SU-DHL-6 (cell line): ENCODE data around the gene PCARE.

Source experiments
- H2AFZ ChIP-seq: fragments of 200-600 bp; sonication (generic); 2 replicates; pipeline ENCODE4 v1.6.1; 2014; ENCODE audit warnings: low read depth, mild to moderate bottlenecking, moderate library complexity, mixed read lengths, antibody characterized with exemption, low read length; ENCODE audit not compliant: severe bottlenecking
- H3F3A ChIP-seq: fragments of 200-600 bp; shearing (Covaris generic); 2 replicates; pipeline ENCODE4 v1.6.0; 2016; ENCODE audit warnings: antibody characterized with exemption, mild to moderate bottlenecking; ENCODE audit not compliant: insufficient read depth
- H3K27ac ChIP-seq: fragments of 200-600 bp; sonication (generic); 2 replicates; pipeline ENCODE4 v1.5.1; 2016; ENCODE audit warnings: low read depth, mild to moderate bottlenecking, low read length, moderate library complexity, mixed read lengths
- H3K27me3 ChIP-seq: fragments of 200-600 bp; sonication (generic), shearing (Covaris generic); 2 replicates; pipeline ENCODE4 v1.6.0; 2014; ENCODE audit warnings: mild to moderate bottlenecking, low read length
- H3K36me3 ChIP-seq: fragments of 200-600 bp; sonication (generic); 2 replicates; pipeline ENCODE4 v1.6.1; 2014; ENCODE audit warnings: mild to moderate bottlenecking, low read length, mixed read lengths
- H3K4me2 ChIP-seq: fragments of 300-600, 200-600 bp; shearing (Covaris generic), sonication (generic); 2 replicates; pipeline ENCODE4 v1.6.0; 2014; ENCODE audit warnings: low read length, low read depth, mild to moderate bottlenecking; ENCODE audit not compliant: poor library complexity, severe bottlenecking
- H3K4me3 ChIP-seq: fragments of 200-600 bp; sonication (generic); 2 replicates; pipeline ENCODE4 v1.5.1; 2014; ENCODE audit warnings: antibody characterized with exemption, low read length, mild to moderate bottlenecking, mixed read lengths; ENCODE audit not compliant: insufficient read depth, poor library complexity, severe bottlenecking
- H3K79me2 ChIP-seq: fragments of 200-600 bp; sonication (generic); 2 replicates; pipeline ENCODE4 v1.6.1; 2014; ENCODE audit warnings: mild to moderate bottlenecking, low read length, moderate library complexity; ENCODE audit not compliant: insufficient read depth
- H3K9ac ChIP-seq: fragments of 200-600 bp; sonication (generic); 2 replicates; pipeline ENCODE4 v1.7.0; 2014; ENCODE audit warnings: mild to moderate bottlenecking, low read length
- H3K9me2 ChIP-seq: fragments of 200-600 bp; sonication (generic); replicated peaks from 2 replicates; pipeline ENCODE4 v1.6.1; 2014; ENCODE audit warnings: low read length; ENCODE audit not compliant: insufficient read depth
- H3K9me3 ChIP-seq: fragments of 200-600 bp; sonication (generic); 2 replicates; pipeline ENCODE4 v1.6.1; 2014; ENCODE audit warnings: low read length, mixed read lengths; ENCODE audit not compliant: insufficient read depth
- H4K20me1 ChIP-seq: fragments of 200-600 bp; sonication (generic); 2 replicates; pipeline ENCODE4 v1.6.1; 2014; ENCODE audit warnings: low read depth, mild to moderate bottlenecking, antibody characterized with exemption, low read length, moderate library complexity, mixed read lengths
- EZH2phosphoT487 ChIP-seq: fragments of 200-600 bp; sonication (generic), shearing (Covaris generic); conservative IDR thresholded peaks from 2 replicates; pipeline ENCODE4 v1.6.1; 2018; ENCODE audit warnings: mild to moderate bottlenecking, antibody characterized with exemption, low read length, moderate library complexity, mixed read lengths
- TF ChIP-seq, protein P1 (sequence below): fragments of 200-600 bp; sonication (generic); IDR thresholded peaks from one replicate; pipeline ENCODE4 v1.5.1; 2017; ENCODE audit warnings: antibody characterized with exemption, mild to moderate bottlenecking, low read length, moderate library complexity; ENCODE audit not compliant: insufficient read depth, poor library complexity, severe bottlenecking

PCARE gene

DNA sequence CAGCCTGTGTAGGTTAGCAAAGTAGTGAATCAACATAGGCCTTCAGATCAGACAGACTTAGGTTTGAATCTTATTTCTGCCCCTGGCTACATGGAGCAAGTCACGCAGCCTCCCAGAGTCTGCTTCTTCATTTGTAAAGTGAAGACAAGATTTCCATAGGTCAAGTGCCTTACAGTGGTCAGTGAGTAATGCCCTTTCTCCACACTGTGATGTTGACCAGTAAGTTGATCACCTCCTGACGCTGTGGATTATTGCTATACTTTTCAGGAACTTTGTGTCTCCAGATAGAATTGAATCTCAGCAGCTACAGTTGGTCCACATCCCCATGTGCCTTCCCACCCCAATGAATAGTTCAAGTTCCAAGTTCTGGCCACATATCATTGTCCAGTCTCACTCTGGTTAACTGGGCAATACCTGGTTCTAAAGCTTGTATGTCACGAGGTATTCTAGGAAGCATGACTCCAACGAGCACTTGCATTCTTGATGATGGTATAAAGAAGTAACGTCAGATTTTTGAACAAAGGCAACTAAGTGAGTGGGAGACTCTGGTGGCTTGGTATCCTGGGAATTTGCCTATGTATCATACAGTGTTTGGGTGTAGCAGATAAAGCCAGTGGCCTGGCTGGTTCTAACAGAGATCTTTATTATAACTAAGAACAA, 38.8 kb upstream of the PCARE start:
- Histone ChIP-seq H3K27me3 (no peaks in the 10 kb centered on the region), H3K9me3 (no peaks in the 10 kb centered on the region), H3K9me2 (no peaks in the 10 kb centered on the region)

DNA sequence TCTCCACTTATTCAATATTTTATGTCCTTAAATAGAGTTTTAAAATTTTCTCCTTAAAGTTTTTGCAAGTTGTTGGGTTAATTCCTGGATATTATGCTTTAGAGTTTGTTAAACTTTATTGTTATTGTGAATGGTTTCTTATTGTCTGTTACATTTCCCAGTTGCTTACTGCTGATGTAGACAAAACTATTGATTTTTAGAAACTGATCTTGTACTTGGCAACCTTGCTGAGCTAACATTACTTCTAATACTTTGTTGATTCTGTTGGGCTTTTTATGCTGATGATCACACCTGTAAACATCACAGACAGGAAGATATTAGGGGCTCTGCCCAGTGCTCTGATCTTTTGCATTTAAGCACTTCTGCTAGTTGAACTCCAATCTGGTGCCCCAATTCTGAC, 38.1 kb upstream of the PCARE start:
- Histone ChIP-seq H3K79me2 (no peaks in the 10 kb centered on the region), H3K4me2 (no peak overlapping the region), H3K9me3 (no peaks in the 10 kb centered on the region), H3K27me3 (no peaks in the 10 kb centered on the region), H4K20me1 (no peaks in the 10 kb centered on the region), H3K36me3 (no peaks in the 10 kb centered on the region), H3K4me3 (no peak overlapping the region), H2AFZ (no peak overlapping the region), H3F3A (no peaks in the 10 kb centered on the region), H3K9me2 (no peaks in the 10 kb centered on the region), H3K27ac (no peak overlapping the region), H3K9ac (no peak overlapping the region)
- no peak for TF ChIP-seq EZH2phosphoT487
- TF ChIP-seq, protein P1, sequence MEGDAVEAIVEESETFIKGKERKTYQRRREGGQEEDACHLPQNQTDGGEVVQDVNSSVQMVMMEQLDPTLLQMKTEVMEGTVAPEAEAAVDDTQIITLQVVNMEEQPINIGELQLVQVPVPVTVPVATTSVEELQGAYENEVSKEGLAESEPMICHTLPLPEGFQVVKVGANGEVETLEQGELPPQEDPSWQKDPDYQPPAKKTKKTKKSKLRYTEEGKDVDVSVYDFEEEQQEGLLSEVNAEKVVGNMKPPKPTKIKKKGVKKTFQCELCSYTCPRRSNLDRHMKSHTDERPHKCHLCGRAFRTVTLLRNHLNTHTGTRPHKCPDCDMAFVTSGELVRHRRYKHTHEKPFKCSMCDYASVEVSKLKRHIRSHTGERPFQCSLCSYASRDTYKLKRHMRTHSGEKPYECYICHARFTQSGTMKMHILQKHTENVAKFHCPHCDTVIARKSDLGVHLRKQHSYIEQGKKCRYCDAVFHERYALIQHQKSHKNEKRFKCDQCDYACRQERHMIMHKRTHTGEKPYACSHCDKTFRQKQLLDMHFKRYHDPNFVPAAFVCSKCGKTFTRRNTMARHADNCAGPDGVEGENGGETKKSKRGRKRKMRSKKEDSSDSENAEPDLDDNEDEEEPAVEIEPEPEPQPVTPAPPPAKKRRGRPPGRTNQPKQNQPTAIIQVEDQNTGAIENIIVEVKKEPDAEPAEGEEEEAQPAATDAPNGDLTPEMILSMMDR = no peak

More for the DNA sequence above, 38.8 kb upstream of the PCARE start:
- Histone ChIP-seq H3K9ac (no peak overlapping the region), H3K36me3 (no peaks in the 10 kb centered on the region), H3K4me3 (no peak overlapping the region), H3K79me2 (no peaks in the 10 kb centered on the region), H3K4me2 (no peak overlapping the region), H3K27ac (no peak overlapping the region), H4K20me1 (no peaks in the 10 kb centered on the region), H3F3A (no peaks in the 10 kb centered on the region), H2AFZ (no peak overlapping the region)
- no peak for TF ChIP-seq EZH2phosphoT487
- TF ChIP-seq, protein P1 = no peak

DNA sequence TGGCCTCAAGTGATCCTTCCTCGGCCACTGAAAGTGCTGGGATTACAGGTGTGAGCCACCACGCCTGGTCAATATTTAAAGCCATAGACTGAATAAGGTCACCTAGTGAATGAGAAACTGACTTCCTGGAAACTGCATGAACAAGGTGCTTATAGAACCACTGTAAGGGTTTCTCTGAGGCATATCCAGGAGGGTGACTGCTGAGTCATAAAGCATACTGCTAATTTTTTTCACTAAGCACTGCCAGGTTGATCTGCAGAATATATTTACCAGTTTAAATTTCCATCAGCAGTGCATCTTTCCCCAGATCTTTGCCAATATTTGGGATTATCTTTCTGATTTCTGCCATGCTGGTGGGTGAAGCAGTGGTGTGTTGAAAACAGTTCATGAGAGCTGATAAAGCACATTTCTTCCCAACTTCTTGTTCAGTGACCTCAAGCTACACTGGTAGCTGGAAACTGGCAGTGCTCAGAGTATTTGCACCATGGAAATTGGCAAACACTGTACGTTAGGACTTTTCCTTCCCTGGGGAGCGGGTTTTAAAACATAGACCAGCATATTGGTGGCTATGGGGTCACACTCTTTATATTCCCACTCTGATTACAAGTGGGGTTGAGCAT, 36.7 kb upstream of the PCARE start:
- Histone ChIP-seq H3K27ac (no peak overlapping the region), H2AFZ (no peak overlapping the region)
- no peak for TF ChIP-seq EZH2phosphoT487
- TF ChIP-seq, protein P1 = no peak

More for the DNA sequence above, 36.7 kb upstream of the PCARE start:
- H3K9me3 ChIP-seq = no peaks in the 10 kb centered on the region
- H3F3A ChIP-seq = no peaks in the 10 kb centered on the region
- no peaks in the 10 kb centered on the region for H3K36me3 ChIP-seq
- H3K9me2 ChIP-seq = no peaks in the 10 kb centered on the region
- H3K9ac ChIP-seq = no peak overlapping the region
- no peaks in the 10 kb centered on the region for H4K20me1 ChIP-seq
- no peak overlapping the region for H3K4me2 ChIP-seq
- no peaks in the 10 kb centered on the region for H3K79me2 ChIP-seq
- H3K27me3 ChIP-seq = no peaks in the 10 kb centered on the region
- H3K4me3 ChIP-seq = no peak overlapping the region
